Myocyte (in vitro differentiated cells): ENCODE results near the gene ERFE. TPM values are rescaled to one million over a fixed set of nuclear protein-coding genes. Genes with fewer than 3 reads are reported as not detected.
A peak's percentile ranks its signal among the peaks of the same experiment; 100 is the strongest.

Experiments
- DNase-seq: peaks from one replicate; pipeline ENCODE4 v3.0.0-alpha.2; 2012; ENCODE audit warnings: low read depth
- total RNA-seq: library from RNA; depleted of rRNA; stranded (reverse); fragments of >200 nt; gene quantifications from 2 replicates; pipeline ENCODE4 v1.2.3, GENCODE V29; 2014

The ERFE gene
- total RNA-seq, 1 donor from 2014 or later = 8.5 TPM

- DNase-seq = no peak
These were observed 33.5 kb upstream of the ERFE start for GRCh38 chr2:238125127-238125885.

- DNase-seq = no peak
These were observed 32.4 kb upstream of the ERFE start for GRCh38 chr2:238126338-238126737.

DNA sequence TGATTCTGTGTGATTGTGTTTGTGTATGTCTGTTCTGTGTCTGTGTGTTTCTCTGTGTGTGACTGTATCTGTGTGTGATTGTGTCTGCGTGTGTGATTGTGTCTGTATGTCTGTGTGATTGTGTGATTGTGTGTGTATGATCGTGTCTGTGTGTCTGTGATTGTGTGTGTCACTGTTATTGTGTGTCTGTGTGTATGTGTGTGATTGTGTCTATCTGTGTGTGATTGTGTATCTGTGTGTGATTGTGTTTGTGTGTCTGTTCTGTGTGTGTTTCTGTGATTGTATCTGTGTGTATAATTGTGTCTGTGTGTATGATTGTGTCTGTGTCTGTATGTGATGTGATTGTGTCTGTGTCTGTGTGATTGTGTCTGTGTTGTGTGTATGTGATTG, 32.0 kb upstream of the ERFE start:
- no peak for DNase-seq

- DNase-seq = peak; percentile 80
These were observed 31.4 kb upstream of the ERFE start for GRCh38 chr2:238127165-238128060.

DNA sequence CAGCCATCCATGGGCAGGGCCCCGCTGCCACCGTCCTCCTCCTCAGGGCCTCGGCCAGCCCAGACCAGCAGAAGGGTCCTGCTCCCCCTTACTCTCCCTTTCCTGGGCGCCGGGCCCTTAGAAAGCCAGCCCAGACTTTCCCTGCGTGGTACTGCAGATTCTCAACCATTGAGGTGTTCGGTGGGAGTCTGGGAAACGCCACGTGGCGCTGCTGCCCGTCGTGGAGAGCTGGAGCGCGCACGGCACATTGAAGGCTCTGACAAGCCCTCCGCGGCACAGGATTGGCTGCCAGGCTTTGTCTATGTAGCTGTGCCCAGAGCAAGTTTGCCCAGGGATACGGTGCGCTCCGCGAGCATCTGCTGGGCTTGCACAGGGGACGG, 30.7 kb upstream of the ERFE start:
- no peak for DNase-seq

GRCh38 chr2:238128534-238129001, 30.2 kb upstream of the ERFE start:
- no peak for DNase-seq

DNA sequence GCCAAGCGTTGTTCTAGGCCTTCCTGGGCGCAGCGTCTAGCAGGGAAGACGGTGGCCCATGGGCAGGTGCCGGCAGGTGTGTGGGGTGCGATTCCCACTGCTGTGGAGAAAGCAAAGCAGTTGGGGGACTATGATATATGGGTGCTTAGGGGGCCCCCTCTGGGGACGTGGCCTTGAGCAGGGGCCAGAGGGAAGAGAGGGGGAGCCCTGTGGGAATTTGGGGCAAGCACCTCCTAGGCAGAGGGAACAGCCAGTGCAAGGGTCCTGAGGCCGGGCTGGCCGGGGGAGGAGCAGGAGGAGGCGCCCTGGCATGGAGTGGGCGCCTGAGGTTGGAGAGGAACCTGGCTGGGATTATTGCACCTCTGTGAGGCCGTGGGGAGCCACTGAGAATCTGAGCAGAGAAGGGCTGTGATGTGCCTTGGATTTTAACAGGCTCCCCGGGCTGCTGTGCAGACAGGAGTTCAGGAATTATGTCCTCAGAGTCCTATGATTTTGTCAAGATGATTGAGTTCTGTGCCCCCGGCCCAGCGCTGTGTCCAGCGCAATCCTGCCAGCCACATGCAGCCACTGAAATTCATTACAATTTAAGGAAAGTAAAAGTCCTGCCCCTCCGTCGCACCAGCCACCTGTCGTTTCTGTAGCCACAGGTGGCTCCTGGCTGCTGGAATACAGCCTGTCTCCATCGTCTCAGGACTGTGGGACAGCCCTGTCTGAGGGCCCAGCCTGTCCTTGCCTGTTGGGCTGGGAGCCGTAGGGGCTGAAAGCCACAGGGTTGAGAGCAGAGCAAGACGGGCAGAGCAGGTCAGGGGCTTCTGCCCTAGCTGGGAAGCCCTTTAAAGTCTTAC, 29.4 kb upstream of the ERFE start:
- no peak for DNase-seq

DNA sequence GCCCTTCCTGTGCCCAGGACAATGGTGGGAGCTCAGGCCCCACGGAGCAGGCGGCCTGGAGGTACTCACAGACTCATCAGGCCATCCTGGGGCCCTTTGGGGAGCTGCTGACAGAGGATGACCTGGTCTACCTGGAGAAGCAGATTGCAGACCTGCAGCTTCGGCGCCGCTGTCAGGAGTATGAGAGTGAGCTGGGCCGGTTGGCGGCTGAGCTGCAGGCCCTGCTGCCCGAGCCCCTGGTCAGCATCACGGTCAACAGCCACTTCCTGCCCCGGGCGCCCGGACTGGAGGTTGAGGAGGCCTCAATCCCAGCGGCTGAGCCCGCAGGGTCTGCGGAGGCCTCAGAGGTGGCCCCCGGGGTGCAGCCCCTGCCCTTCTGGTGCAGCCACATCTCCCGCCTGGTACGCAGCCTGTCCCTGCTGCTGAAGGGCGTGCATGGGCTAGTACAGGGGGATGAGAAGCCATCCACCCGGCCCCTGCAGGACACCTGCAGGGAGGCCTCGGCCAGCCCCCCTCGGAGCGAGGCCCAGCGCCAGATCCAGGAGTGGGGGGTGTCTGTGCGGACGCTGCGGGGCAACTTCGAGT, 28.6 kb upstream of the ERFE start:
- DNase-seq = no peak

DNA sequence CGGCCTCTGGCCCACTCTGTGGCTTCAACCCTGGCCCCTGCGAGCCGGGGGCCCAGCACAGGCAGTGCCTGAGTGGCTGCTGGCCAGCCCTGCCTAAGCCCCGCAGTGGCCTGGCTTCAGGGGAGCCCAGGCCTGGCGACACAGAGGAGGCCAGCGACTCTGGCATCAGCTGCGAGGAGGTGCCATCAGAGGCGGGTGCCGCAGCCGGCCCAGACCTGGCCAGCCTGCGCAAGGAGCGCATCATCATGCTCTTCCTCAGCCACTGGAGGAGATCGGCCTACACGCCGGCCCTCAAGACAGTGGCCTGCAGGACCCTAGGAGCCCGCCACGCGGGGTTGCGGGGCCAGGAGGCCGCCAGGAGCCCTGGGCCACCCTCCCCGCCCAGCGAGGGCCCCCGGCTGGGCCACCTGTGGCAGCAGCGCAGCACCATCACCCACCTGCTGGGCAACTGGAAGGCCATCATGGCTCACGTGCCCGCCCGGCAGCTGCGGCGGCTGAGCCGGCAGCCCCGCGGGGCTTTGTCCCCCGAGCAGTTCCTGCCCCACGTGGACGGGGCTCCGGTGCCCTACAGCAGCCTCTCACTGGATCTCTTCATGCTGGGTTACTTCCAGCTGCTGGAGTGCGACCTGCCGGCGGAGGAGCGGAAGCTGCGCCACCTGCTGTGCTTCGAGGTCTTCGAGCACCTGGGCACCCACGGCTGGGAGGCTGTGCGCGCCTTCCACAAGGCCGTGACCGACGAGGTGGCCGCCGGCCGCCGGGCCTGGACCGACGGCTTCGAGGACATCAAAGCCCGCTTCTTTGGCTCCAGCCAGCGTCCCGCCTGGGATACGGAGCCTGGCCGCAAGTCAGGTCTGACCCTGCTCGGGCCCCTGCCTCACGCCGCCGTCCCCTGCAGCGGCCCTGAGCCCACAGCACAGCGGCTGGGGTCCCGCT, 27.8 kb upstream of the ERFE start:
- DNase-seq = no peak

- no peak for DNase-seq
These were observed 26.9 kb upstream of the ERFE start for GRCh38 chr2:238131761-238132462.

DNA sequence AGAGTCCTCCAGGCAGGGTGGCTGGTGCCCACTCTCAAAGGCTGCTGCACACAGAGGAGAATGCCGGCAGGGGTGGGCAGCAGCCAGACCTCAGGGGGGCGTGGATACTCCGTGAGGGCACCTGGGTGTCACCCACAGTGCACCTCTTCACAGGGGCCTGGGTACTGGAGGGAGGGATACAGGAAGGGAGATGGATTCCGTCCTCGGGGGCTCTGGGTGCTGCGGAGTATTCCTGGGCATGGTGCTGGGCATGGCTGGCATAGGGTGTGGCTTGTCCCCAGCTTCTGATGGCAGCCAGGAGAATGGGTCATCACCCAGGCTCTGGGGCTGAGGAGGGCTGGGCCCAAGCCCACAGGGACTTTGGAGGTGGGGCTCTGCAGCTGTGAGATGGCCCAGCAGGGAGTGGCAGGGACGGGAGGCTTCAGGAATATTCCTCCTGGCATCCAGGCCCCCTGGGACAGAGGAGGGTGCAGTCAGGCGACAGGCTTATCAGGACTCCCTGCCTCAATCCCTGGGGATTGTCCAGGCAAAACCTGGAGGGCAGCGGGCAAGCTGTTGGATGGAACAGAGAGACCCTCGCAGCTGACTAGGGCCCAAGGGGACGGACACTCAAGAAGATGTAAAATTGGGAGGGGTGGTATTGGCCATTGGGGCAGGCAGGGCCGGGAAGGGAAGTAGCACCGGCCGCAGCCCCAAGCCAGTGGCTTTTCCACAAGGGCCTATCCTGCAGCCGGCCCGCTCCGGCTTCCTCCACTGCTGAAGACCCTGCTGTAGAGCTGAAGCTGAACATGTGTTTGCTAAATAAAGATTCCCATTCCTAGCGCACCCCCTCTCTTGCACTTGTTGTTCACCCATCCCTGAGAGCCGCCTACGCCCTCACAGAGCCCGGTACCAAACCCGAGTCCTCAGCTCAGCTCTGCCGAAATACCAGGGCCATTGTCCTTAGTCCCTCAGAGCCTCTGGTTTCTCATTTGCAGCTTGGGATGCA, 26.0 kb upstream of the ERFE start:
- DNase-seq = peak; percentile 60

DNA sequence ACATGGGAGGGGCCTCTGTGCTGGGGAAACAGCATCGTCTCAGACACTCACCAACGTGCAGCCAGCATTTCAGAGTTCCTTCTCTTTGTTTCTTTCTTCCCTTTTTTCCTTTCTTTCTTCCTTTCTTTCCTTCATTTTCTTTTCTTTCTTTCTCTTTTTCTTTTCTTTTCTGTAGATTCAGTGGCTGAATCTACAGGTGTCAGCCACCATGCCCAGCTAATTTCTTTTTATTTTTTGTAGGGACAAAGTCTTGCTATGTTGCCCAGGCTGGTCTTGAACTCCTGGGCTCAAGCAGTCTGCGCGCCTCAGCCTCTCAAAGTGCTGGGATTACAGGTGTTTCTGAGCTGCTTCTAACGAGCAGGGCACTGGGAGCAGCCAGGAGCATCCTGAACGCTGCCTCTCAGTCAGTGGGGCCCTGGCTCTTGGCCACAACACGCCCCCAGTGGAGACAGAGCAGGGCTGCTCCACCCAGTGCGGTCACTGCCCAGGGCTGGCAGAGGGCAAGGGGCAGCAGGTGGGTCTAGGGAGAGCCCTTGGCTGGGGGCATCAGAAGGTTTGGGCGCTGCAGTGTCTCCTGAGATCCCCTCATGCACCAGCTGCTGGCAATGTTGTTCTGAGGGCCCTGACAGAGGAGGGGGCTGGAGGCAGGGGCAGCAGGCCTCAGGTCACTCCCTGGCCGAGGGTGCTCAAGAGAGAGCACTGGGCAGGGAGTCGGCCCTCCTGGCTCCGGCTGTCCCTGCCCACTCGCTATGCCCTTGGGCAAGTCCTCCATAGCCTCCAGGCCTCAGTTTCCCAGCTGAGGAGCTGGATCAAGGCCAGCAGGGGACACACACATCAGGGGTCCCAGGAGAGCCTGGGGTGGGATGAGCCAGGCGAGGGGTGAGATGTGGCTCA, 25.0 kb upstream of the ERFE start:
- DNase-seq = no peak

DNA sequence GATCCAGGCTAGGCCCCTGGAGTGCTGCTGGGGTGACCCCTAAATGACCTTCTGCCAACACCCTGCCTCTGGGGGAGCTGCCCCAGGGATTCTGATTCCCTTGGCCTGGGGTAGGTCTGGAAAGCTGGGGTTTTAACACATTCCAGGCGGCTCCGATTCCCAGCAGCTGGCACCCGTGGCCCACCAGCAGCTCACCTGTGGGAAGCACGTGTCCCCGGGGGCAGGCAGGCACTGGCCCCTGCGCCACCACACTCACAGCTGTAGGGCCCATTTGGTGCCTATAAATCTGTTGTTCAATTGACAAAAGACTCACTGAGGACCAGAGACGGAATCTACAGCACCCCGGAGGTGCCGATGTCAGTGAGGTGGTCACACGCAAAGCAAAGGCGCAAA, 24.4 kb upstream of the ERFE start:
- DNase-seq = no peak

GRCh38 chr2:238135601-238136150, 23.1 kb upstream of the ERFE start:
- DNase-seq = no peak

DNA sequence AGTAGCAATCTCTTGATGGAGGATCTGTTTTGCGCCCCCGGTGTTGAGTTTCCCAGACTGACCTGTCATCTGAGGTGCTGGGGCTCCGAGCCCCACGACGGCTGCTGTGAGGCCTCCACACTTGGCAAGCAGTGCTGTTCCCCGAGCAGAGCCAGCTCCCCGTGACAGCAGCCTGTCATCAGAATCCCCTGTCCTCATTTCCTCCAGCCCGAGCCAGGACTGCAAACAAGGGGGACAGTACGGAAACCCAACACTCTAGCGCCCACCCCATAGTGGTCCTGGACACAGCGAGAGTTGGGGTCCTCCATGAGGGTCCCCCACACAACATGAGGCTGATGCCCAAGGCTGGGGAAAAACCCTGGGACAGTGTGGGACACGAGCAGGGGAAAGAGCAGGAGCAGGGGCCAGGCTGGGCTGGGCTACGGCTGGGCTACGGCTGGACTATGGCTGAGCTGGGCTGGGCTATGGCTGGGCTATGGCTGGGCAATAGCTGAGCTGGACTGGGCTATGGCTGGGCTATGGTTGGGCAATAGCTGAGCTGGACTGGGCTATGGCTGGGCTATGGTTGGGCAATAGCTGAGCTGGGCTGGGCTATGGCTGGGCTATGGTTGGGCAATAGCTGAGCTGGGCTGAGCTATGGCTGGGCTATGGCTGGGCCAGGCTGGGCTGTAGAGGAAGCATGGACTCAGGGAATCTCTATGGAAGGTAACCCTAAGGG, 21.8 kb upstream of the ERFE start:
- no peak for DNase-seq

DNA sequence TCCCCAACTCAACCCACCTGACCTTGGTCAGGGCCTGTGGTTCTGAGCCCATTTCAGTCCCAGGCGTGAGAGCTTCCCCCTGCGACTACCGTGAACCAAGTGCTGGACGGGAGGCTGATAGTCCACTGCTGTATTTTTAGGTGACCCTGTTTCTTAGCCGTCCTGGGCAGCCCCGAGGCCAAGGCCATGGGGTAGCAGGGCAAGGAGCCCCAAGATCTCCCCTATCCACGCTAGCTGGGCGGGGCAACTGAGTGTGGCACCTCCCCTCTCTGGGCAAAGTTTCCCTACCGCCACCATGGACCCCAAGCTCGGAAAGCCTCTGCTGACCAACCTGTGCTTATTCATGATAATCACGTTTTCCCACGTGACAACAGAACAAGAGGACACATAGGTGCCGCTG, 20.9 kb upstream of the ERFE start:
- DNase-seq = no peak
